Lung microvascular endothelial cell (primary cell): ENCODE results near the gene NFKB1. TPM values are rescaled to one million over a fixed set of nuclear protein-coding genes. Genes with fewer than 3 reads are reported as not detected.
A peak's percentile ranks its signal among the peaks of the same experiment; 100 is the strongest.

Source experiments
- DNase-seq, 2 donors: peaks; one replicate each; pipeline versions ENCODE4 v3.0.0 to v3.0.0-alpha.2; 2010; ENCODE audit warnings: low read depth in 2 of 2
- total RNA-seq: library from RNA; depleted of rRNA; stranded (reverse); fragments of >200 nt; gene quantifications from 2 replicates; pipeline ENCODE4 v1.2.1, GENCODE V29; 2014

NFKB1 gene
- total RNA-seq, 1 donor from 2014 or later = 46.8 TPM

GRCh38 chr4:102530986-102531385 is 29.8 kb downstream of the NFKB1 start:
- no peak for DNase-seq

DNA sequence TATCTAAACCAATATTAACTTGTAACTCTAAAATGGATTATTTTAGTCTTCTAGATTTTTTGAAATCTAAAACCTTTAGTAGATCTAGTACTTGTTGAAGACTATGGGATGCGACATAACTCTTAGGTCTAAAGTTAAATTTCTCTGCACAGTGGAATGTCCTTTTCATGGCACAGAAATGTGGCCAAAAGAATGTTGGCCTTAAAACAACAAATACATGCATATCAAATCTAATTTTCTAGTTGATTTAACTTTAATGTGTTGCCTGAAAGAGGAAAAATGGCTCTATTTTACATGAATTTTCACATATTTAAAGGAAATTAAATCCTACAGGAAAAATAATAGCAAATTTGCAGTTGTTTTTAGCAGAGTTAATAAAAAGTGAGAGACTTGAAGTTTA is 30.3 kb downstream of the NFKB1 start:
- DNase-seq = no peak

DNA sequence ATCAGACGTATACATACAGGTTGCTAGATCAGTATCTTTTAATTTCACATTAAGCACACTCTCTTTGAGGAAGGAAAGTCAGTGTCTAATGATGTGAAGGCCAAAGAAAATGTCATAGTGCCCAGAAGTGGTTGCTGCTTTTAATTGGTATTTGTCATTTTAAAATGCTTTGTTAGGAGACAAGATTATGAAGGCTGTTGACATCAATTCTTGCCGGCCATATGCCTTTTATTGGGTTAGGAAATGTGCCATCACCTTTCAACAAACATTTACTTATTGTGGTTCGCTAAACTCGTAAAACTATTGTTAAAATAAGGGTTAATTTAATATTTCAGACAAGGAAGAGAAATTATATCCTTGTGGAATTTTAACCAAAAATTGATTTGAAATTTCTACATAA is 32.2 kb downstream of the NFKB1 start:
- no peak for DNase-seq

DNA sequence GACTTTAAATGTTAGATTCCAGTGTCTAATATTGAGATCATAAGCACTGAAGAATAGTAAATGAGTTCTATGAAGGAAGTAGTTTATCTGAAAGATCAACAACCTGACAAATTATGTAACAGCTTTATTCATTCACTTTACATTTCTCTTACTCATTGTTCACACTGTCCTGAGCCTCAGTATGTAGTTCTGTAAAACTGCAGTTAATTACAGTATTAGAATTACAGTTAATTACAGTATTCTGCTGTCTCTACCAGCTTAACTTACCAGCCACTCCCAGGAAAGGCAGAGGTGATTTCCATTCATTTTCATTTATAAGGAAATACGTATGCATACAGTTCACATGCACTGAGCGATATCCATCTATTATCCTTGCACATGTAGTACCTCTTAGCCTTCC is 32.7 kb downstream of the NFKB1 start:
- DNase-seq = no peak

DNA sequence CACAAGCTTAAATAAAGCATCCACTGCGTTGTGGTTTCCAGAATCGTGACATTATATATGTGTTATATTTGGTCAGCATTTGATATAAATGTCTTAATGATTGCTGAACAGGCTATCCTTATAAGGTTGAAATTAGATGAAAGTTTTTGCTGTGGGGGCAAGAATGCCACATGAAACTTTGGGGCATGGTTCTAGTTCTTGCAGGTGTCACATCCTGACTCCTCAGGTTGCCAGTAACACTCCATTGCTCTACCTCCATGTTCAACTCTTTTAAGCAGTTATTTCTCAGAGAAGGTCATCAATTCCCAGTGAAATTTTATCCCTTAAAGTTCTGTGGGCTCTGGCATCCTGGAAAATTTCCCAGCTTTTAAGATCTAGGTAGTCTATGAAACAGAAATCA is 33.7 kb downstream of the NFKB1 start:
- DNase-seq = no peak

GRCh38 chr4:102535398-102536082 is 34.4 kb downstream of the NFKB1 start:
- DNase-seq = peak in 1 of 2 donors; percentile 61

DNA sequence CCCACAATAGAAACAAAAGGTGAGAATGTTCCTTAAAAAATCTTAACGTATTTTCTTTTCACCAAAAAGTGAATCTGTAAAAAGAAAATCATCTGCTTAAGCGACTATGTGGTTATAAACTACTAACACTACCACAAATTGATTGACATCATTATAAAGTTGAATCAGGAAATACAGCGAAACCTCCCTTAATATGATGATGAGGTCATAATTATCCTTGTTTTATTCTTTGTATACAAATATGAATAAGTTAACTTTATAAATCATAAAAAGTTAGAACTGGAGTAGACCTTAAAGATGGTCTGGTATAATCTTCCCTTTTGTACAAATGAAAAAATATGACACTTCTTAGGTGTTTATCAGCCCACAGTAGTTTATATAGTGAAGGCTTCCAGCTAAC is 35.6 kb downstream of the NFKB1 start:
- no peak for DNase-seq

GRCh38 chr4:102537269-102537668 is 36.1 kb downstream of the NFKB1 start:
- DNase-seq = no peak

DNA sequence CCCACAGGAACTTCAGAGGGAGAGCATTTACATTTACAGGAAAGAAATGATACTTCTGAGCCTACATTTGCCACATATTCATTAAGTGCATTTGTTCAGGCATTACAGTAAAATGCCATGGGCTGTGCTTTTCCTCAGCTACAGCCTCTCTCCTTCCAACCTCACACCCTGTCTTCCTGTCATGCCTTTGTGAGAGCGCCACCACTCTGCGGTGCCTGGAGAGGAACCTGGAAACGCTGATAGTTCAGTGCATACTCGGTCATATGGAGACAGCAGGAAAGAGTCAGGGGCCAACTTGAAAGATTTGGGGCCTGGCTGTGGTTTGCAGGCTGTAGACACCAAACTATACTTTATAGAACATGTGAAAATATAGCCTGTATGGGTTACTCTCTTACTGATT is 40.5 kb downstream of the NFKB1 start:
- no peak for DNase-seq

DNA sequence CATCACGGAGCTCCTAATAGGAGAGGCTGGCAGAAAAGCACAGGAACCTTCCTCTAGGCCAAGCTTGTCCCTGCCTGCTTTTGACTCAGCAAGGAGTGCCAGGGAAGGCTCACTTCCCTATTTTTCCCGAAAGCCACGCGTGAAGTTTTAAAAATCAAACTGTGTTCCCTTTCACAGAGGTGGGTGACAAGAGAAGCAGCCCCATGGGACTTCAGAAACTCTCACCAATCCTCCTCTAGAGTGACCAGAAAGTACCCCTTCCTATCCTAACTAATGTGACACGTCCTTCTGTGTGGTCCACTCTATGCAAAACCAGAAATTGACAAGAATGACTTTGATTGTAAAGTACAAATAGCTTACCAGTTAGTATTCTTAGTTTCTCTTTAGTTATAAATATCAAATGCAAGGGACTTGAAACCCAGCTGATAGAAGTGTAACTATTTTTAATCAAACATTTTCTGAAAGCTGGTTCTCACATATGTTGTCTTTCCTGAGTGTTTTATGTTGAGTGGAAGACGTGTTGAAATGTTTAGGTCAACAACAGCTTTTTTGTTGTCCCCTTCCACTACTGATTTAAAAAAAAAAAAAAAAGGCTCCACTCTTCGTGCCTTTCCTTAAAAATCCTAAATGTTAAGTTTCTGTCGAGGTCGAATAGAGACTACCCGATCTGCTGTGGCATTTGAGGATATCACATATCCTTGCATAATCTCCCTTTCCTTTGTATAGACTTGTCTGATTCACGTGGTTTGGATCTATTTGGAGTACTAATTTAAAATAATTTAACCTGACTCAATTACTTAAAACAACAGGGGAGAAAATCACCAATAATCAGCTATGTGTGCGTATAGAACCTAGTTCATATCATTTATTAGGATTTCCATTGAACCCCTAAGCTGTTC is 42.1 kb downstream of the NFKB1 start:
- DNase-seq = no peak

- no peak for DNase-seq
These were observed 45.5 kb downstream of the NFKB1 start for GRCh38 chr4:102546635-102547034.

GRCh38 chr4:102547973-102548372 is 46.8 kb downstream of the NFKB1 start:
- DNase-seq = no peak

DNA sequence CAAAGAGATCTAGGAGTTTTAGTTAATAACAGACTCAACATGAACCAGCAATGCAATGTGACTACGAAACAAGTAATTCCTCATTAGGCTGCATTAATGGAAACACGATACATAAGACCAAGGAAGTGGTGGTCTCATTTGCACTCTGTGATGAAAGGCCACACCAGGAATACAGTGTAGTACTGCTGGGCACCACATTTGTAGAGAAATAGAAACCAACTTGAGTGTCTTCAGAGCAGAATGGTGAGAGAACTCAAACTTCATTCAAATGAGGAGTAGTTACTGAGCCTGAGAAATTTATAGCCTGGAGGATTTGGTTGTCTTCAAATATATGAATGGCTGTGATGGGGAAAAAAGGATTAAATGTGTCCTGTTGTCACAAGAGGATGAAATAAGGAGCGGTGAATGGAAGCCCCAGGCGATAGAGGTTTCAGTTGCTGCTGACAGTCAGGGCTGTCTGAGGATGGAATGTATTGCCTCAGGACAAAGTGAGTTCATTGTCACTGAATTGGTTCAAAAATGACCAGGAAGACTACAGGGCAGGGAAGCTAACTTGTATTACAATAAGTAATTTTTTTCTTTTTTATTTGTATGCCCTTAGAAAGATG is 50.9 kb downstream of the NFKB1 start:
- DNase-seq = peak in 1 of 2 donors; percentile 23

DNA sequence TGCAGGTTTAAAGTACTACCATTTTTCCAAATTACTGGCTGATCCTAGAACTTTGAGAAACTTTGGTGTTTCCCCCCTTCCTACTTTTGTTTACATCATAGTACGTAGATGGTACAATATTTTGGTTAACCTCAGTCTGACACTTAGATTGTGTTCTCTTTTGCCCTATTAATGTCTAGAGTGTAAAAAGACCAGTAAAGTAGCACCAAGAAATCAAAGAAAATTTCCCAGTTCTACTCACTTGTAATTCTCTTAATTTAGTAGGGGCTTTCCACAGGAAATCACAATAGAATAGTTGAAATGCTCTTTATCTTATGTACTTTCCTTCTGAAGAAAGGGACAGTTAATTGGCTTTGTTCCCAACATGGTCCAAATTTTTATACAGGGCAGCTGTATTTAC is 51.6 kb downstream of the NFKB1 start:
- peak; percentile 43 to 83 for DNase-seq

DNA sequence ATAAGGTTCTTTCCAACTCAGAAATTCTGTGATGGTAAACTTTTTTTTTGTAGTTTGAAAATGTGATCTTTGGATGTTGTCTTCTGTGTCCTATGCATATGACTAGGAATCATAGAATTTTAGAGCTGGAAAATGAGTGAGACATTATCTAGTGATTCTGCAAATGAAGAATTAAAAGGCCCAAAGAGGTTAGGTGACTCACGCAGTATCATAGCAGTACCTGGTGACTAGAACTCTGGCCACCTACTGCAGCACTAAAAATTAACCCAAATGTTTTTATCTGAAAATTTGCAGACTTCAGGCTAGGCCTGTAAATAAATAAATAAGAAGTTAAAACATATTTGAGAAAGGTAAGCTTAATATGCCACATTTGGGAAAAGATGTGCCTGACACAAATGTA is 52.8 kb downstream of the NFKB1 start:
- peak in 1 of 2 donors; percentile 10 for DNase-seq

DNA sequence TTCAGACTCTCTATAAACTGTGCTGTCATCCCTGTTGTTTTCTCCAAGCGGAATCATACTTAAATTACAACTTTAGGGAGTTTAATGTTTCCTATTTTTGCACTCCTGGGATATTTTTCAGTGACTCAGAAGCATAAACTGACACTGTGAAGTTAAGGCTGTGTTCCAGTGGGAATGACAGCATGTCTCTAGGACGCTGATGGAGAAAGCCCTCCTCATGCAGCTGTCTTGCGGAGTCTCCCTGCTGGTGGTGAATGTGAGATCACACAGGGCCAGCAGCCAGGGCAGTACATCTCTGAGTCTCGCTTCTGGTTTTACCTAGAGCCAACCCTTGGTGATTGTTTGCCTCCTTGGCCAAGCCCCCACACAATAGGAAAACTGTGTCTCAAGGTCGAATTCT is 53.3 kb downstream of the NFKB1 start:
- DNase-seq = peak in 1 of 2 donors; percentile 76

DNA sequence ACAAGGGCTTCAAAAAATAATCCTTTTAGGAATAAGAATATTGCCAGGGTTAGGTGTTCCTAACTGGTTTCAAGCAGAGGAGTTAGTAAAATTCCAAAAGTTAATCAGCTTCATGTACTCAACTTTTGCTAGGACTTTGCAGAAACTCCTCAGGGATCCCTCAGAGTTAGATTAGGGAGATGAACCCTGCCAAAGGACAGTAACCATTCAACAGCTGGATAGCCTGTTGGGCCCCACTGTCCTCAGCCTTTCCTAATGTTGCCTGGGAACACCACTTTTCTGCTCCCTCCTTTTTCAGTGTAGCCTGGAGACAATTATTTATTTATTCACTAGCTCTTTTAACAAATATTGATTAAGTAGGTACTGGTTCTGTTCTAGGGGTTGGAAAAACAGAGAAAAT is 53.8 kb downstream of the NFKB1 start:
- DNase-seq = no peak

- DNase-seq = no peak
These were observed 56.5 kb downstream of the NFKB1 start for GRCh38 chr4:102557636-102558035.

DNA sequence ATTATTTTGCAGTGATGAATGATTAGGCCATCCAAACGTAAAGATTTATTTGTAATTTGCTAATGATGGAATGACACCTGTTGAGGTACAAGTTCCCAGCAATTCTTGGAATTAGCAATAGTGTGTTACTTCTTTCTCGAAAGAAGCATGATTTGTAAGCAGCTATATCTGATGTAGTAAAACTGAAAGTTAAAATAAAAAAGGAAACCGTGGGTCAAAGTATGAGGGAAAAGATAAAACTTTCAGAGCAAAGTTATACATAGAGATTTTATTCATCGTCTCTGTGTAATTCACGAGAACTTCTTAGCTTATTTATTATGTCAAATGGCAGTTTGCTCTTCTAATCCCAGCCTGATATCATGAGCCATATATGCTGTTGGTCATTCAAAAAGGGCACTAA is 59.0 kb downstream of the NFKB1 start:
- DNase-seq = no peak

- DNase-seq = no peak
These were observed 59.6 kb downstream of the NFKB1 start for GRCh38 chr4:102560571-102561341.

- no peak for DNase-seq
These were observed 61.8 kb downstream of the NFKB1 start for GRCh38 chr4:102563000-102563399.
